GM12864 (cell line): Measurements from ENCODE around the gene UNC50.

Experiments used
- DNase-seq: peaks from one replicate; pipeline ENCODE4 v3.0.0-alpha.2; 2011; ENCODE audit warnings: low read depth
- H3K4me3 ChIP-seq: 2 replicates; pipeline ENCODE4 v1.5.1; 2011; ENCODE audit warnings: mild to moderate bottlenecking, low read depth, low read length, control low read depth
- CTCF ChIP-seq: IDR thresholded peaks from 2 replicates; pipeline ENCODE4 v1.5.1; 2011; ENCODE audit warnings: low read depth, mild to moderate bottlenecking, moderate library complexity, low read length, control low read depth, inconsistent platforms; ENCODE audit errors: missing control alignments

UNC50 gene

GRCh38 chr2:98608962-98609604, 694 bp downstream of the UNC50 start:
- TF ChIP-seq CTCF, result no peak
- no peak for DNase-seq

DNA sequence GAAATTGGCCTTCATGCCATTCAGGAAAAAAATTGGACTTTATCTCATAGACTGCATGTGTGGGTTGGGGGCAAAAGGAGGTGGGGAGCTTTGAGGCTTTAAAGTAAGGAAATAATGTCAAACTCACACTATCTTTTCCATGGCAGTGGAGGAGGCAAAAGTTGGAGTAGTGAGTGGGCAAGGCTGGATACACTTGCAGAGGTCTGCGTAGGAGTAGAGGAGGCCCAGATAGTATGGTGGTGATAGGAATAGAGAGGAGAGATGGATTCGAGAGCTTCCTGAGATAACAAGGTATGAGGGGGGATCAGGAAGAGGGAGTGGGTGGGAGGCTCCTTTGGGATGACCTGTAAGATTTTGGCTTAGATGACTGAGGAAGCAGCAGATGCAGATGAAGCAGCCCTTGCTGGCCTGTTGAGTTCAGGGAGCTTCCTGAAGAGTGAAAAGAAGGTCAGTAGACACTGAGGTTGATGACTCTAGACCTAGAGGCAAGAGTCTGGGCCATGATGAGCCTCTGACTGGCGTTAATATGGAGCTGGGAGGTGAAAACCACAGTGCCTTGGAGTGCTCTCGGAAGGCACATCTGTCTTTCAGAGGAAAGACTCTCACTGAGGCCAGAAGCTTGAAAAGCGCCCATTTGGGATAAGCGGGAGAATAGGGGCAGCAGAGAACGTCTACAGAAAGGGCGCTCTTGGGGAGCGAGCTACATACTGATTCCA, 5.8 kb downstream of the UNC50 start:
- H3K4me3 ChIP-seq, result no peak overlapping the region
- DNase-seq, result no peak
- no peak for TF ChIP-seq CTCF

More at GRCh38 chr2:98608962-98609604, 694 bp downstream of the UNC50 start:
- peak overlapping the region; percentile 80 for H3K4me3 ChIP-seq

DNA sequence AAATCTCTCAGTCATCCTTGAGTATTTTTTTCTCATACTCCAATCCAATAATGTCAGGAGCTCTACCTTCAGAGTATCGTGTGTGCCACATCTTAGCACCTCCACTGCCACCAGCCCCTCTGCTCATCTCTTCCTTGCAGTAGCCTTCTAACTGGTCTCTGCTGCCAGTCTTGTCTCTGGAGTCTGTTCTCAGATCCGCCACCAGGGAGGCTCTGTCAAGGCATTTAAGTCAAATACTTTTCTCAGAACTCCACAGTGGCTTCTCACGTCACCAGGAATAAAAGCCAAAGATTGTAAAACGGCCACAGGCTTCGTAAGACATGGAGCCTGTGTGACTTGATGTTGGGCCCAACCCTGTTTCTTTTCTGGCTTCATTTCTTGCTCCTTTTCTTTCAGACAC, 7.1 kb downstream of the UNC50 start:
- no peak for DNase-seq
- TF ChIP-seq CTCF, result no peak
- no peak overlapping the region for H3K4me3 ChIP-seq

GRCh38 chr2:98617149-98617548, 8.8 kb downstream of the UNC50 start:
- no peak overlapping the region for H3K4me3 ChIP-seq
- no peak for TF ChIP-seq CTCF
- DNase-seq, result no peak

DNA sequence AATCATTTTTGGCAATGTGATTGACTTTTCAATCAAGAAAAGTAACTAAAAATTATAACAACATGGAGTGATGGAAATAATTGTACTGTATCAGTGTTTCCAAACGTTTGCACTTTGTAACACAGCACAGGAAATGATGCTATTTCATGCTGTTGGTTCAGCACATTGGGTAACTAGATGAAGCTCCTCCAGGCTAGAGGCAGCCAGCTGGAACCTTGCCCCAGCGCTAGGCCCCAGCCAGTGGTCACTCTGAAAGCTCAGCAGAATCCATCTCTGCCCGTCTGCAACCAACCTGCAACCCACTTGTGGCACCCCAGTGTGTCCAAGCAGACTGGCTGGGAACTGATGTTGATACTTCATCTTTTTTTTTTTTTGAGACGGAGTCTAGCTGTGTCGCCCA, 15.3 kb downstream of the UNC50 start:
- DNase-seq, result no peak

DNA sequence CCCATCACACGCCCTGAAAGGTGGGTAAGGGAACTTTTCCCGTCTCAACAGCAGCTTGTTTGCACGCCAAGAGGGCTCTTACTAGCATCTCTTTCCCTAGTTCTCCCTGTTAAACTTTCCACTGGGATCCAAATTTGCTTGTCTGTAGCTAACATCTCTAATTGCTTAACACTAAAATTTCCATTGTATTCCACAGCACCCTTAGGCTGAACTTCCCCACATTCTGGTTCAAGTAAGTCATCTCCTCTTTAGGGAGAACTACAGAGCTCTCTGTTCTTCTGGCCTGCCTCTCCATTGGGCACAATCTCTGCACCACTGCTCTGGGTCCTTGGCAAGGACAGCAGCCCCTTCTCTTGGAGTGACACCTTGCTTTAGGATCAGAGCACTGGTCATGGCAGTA, 24.0 kb downstream of the UNC50 start:
- TF ChIP-seq CTCF, result no peak
- no peak overlapping the region for H3K4me3 ChIP-seq
- DNase-seq, result no peak

More for the DNA sequence above, 15.3 kb downstream of the UNC50 start:
- no peak overlapping the region for H3K4me3 ChIP-seq
- TF ChIP-seq CTCF, result no peak
